NCI-H510A (cell line): Measurements from ENCODE around the gene C15orf39.

ENCODE experiments used
- DNase-seq: peaks from one replicate; lab custom pipeline; 2025; lab: John Stamatoyannopoulos, UW

The C15orf39 gene

GRCh38 chr15:75197062-75197630, 4.5 kb upstream of the C15orf39 start:
- DNase-seq, result no peak

GRCh38 chr15:75198560-75199356, 2.9 kb upstream of the C15orf39 start:
- peak; percentile 64 for DNase-seq

- no peak for DNase-seq
These were observed 2.2 kb upstream of the C15orf39 start for GRCh38 chr15:75199357-75199940.

DNA sequence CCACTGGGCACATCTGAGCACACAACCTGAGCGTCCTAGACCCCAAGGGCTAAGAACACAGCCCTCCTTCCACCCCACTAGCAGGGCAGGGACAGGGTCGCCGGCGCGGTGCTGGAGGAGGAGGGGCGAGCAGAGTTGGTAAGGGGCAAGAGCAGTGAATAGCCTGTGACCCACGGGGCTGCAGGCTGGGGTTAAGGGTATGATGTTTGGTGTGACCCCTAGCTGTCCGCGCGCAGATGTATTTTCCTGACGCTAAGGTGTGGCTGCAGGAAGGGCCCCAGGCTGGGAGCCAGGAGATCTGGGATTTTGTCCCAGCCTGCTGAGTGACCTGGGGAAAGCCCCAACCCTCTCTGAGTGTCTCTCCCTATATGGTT, 1.3 kb upstream of the C15orf39 start:
- no peak for DNase-seq

- peak; percentile 84 for DNase-seq
These were observed 692 bp upstream of the C15orf39 start for GRCh38 chr15:75200765-75201615.

- peak; percentile 43 for DNase-seq
These were observed 752 bp downstream of the C15orf39 start for GRCh38 chr15:75202251-75203016.

- no peak for DNase-seq
These were observed 1.6 kb downstream of the C15orf39 start for GRCh38 chr15:75203017-75203907.

- no peak for DNase-seq
These were observed 2.2 kb downstream of the C15orf39 start for GRCh38 chr15:75203908-75204263.

DNA sequence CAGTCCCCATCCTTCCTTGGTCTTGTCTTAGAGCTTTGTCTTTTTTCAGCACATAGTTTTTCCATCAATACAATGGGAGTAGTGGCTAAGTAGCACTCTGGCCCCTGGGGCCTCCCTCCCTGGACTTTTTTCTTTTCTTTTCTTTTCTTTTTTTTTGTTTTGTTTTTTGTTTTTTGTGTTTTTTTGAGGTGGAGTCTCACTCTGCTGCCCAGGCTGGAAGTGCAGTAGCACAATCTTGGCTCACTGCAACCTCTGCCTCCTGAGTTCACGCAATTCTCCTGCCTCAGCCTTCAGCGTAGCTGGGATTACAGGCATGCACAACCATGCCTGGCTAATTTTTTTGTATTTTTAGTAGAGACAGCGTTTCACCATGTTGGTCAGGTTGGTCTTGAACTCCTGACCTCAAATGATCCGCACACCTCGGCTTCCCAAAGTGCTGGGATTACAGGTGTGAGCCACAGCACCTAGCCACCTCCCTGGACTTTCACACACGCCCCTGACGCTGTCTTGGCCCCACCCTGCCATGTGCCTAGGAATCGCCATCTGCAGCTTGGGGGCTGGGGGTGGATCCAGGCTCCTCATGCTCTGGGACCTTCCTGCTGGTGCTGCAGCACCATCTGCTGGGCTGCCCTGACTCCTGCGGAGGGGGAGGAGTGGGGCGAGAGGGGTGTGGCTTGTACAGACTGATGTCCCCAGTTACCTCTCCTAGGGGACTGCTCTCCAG, 2.8 kb downstream of the C15orf39 start:
- peak; percentile 91 for DNase-seq

GRCh38 chr15:75205064-75205395, 3.3 kb downstream of the C15orf39 start:
- DNase-seq, result no peak

GRCh38 chr15:75206006-75206405, 4.3 kb downstream of the C15orf39 start:
- DNase-seq, result no peak

- DNase-seq, result no peak
These were observed 5.3 kb downstream of the C15orf39 start for GRCh38 chr15:75206803-75207617.

DNA sequence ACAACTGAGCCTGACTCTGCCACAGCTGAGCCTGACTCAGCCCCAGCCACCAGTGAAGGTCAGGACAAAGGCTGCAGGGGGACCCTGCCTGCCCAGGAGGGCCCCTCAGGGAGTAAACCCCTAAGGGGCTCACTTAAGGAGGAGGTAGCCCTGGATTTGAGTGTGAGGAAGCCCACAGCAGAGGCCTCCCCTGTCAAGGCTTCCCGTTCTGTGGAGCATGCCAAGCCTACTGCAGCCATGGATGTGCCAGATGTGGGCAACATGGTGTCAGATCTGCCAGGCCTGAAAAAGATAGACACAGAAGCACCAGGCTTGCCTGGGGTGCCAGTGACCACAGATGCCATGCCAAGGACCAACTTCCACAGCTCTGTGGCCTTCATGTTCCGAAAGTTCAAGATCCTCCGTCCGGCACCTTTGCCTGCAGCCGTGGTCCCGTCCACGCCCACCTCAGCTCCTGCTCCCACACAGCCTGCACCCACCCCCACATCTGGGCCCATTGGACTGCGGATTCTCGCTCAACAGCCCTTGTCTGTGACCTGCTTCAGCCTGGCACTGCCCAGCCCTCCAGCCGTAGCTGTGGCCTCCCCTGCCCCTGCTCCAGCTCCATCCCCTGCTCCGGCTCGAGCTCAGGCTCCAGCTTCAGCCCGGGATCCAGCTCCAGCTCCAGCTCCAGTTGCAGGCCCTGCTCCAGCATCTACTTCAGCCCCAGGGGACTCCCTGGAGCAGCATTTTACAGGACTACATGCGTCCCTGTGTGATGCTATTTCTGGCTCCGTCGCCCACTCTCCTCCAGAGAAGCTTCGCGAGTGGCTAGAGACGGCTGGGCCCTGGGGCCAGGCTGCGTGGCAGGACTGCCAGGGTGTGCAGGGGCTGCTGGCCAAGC, 6.2 kb downstream of the C15orf39 start:
- no peak for DNase-seq

DNA sequence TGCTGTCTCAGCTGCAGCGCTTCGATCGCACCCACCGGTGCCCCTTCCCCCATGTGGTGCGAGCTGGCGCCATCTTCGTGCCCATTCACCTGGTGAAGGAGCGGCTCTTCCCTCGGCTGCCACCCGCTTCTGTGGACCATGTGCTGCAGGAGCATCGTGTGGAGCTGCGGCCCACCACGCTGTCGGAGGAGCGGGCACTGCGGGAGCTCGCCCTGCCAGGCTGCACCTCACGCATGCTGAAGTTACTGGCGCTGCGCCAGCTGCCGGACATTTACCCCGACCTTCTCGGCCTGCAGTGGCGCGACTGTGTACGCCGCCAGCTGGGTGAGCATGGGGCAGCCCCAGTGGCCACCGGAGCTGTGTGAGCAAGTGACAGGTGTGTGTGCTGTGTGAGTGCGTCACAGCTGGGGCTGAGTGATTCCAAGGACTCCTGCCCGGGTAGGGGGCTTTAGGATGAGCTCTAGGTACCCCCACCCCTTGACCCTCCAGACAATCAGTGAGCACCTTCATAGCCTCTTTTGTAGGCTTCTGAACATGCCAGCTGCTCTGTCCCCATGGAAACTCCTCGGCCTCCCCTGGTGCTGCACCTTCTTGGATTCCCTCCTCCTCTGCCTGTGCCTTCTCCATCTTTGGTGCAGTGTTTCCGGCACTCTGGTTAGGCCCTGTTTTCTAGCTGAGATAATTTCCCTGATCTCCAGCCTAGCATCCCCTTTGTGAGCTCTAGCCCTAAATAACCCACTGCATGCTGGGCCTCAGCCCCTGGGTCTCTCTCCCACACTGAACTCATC, 7.0 kb downstream of the C15orf39 start:
- no peak for DNase-seq

DNA sequence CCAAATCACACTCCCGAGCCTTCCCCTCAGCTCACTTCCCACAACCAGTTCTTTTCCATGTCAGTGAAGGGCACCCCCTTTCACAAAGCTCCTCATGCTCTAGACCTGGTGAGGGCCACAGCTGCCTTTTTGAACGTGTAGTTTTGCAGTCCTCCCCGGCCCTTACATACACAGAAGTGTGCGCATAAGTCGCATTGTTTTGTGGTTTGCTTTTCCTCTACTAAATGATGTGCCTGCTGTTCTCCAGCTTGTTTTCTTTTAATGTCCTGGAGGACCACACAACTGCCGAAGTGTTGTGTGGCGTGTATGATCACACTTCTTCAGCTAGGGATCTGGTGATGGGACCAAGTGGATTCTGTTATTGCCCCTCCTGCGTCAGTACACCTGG, 7.6 kb downstream of the C15orf39 start:
- DNase-seq, result no peak

- no peak for DNase-seq
These were observed 9.1 kb downstream of the C15orf39 start for GRCh38 chr15:75210811-75211230.

GRCh38 chr15:75211436-75212199, 9.9 kb downstream of the C15orf39 start:
- DNase-seq, result no peak
